ENCODE results near the gene RXFP4. TPM values are rescaled to one million over a fixed set of nuclear protein-coding genes. Genes with fewer than 3 reads are reported as not detected.

Gene RXFP4
- total RNA-seq, 1 donor from 2014 or later, result not detected

DNA sequence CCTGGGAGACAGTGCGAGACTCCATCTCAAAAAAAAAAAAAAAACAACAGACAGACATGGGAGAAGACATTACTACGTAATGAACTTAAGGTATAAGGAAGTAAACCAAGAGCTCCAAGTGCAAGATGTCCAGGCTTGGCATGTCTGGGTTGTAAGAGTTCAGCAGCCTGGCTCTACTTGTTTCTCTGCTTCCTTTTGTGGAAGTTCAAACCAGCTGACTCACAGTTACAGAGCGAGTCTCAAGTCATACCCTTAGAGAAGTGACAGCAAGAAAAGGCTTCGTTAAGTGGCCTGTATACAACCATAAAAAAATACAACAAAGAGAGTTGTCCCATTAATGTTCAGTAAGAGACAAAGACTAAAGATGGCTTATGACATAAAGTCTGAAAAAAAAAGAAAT is 31.5 kb upstream of the RXFP4 start:
- no peaks in the 10 kb centered on the region for H3K27me3 Mint-ChIP-seq (ENCODE audit: unreplicated experiment)
- peak overlapping the region; percentile 38 for H3K27ac Mint-ChIP-seq (ENCODE audit: unreplicated experiment)
- no peak for DNase-seq (ENCODE audit: low spot score)
- H3K4me1 Mint-ChIP-seq (ENCODE audit: unreplicated experiment), result peaks cover 11% of the 10 kb centered on the region
- no peaks in the 10 kb centered on the region for H3K9me3 Mint-ChIP-seq (ENCODE audit: unreplicated experiment)
- peaks cover 21% of the 10 kb centered on the region for H3K36me3 Mint-ChIP-seq (ENCODE audit: low read depth, unreplicated experiment)
- no peak for TF ChIP-seq CTCF (IDR thresholded peaks at IDR 0.05; ENCODE audit: unreplicated experiment)
- H3K4me3 Mint-ChIP-seq (ENCODE audit: unreplicated experiment), result peak overlapping the region; percentile 99

DNA sequence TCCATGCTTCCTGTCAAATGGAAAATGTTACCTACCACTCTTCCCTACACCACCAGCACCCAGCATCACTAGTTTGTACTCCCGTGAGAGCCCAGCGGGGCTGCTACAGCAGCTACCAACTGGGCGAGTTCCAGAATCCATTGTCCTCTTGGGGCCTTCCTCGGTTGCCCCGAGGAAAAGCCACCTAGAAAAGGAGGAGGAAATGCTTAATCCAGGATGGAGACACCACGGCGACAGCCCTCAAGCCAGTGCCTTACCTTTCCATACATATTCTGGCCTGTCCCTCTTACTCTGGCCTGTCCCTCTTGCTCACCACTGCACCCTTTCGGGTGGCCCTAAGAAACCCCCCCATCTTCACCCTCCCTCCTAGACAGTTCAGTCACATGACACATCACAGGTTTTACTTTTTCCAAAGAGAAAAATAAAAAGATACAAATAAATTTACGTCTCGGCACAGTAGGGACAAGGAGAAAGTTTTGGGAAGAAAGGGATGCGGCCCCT is 30.8 kb upstream of the RXFP4 start:
- TF ChIP-seq CTCF (IDR thresholded peaks at IDR 0.05; ENCODE audit: unreplicated experiment), result no peak
- peak; percentile 6 for DNase-seq (ENCODE audit: low spot score)
- Mint-ChIP-seq H3K4me1 (ENCODE audit: unreplicated experiment) (peaks cover 11% of the 10 kb centered on the region), H3K4me3 (ENCODE audit: unreplicated experiment) (peak overlapping the region; percentile 99), H3K36me3 (ENCODE audit: low read depth, unreplicated experiment) (peaks cover 22% of the 10 kb centered on the region), H3K27me3 (ENCODE audit: unreplicated experiment) (no peaks in the 10 kb centered on the region), H3K27ac (ENCODE audit: unreplicated experiment) (peak overlapping the region; percentile 94), H3K9me3 (ENCODE audit: unreplicated experiment) (no peaks in the 10 kb centered on the region)

DNA sequence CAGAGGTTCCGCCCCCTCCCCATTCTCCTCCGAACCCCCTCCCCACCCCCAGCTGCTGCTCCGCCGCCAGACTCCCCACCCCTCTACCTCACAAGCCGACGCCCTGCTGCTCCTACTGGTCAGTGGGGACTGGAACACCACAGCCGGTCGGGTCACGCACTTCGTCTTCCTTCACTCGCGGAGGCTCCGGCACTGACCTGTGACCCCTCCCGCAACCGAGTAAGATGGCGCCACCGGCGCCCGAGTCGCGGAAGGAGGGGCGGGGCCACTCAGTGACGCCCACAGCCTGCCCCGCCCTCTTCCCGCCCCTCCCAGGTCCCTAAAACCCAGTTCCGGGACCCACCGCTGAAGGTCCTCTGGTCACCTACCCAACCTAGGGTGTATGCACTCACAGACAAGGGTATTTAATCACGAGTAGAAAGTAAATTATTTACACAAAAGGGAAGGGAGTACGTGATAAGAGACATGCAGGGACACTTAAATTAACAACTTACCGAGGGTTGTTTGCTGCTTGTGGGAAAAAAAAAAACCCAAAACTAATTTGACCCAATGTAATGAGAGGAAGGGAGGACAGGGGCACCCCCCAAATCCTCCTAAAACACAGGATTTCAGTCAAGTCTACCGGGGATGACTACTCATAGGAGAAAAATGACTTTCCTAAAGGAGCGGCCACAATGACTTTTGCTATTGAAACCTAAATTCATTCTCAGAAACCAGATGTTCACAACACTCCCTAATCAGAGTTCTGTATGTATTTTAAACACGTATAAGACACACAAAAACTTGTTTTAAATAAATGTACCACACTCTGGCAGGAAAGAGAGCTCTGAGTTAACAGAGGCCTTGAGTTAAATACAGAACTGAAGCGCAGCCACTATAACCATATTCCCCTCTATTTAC is 30.0 kb upstream of the RXFP4 start, which contains the start of gene RIT1:
RIT1 (minus strand) TSS at position 194 of the 900 bp plus-strand sequence. CDS start 588 bp downstream, outside the sequence.
- no peaks in the 10 kb centered on the region for H3K9me3 Mint-ChIP-seq (ENCODE audit: unreplicated experiment)
- TF ChIP-seq CTCF (IDR thresholded peaks at IDR 0.05; ENCODE audit: unreplicated experiment), result no peak
- H3K36me3 Mint-ChIP-seq (ENCODE audit: low read depth, unreplicated experiment), result peaks cover 27% of the 10 kb centered on the region

GRCh38 chr1:155912056-155912536 is 29.3 kb upstream of the RXFP4 start:
- peak overlapping the region; percentile 94 for H3K27ac Mint-ChIP-seq (ENCODE audit: unreplicated experiment)
- no peaks in the 10 kb centered on the region for H3K9me3 Mint-ChIP-seq (ENCODE audit: unreplicated experiment)
- peak overlapping the region; percentile 99 for H3K4me3 Mint-ChIP-seq (ENCODE audit: unreplicated experiment)
- no peak for TF ChIP-seq CTCF (IDR thresholded peaks at IDR 0.05; ENCODE audit: unreplicated experiment)
- no peak for DNase-seq (ENCODE audit: low spot score)
- H3K36me3 Mint-ChIP-seq (ENCODE audit: low read depth, unreplicated experiment), result peaks cover 34% of the 10 kb centered on the region
- no peaks in the 10 kb centered on the region for H3K27me3 Mint-ChIP-seq (ENCODE audit: unreplicated experiment)
- peaks cover 10% of the 10 kb centered on the region for H3K4me1 Mint-ChIP-seq (ENCODE audit: unreplicated experiment)

More for the DNA sequence above, 30.0 kb upstream of the RXFP4 start, which contains the start of gene RIT1:
- peak within 1 kb of the TSS; percentile 99 for H3K4me3 Mint-ChIP-seq (ENCODE audit: unreplicated experiment)
- no peaks in the 10 kb centered on the region for H3K27me3 Mint-ChIP-seq (ENCODE audit: unreplicated experiment)
- peak; percentile 84 for DNase-seq (ENCODE audit: low spot score)
- peaks cover 10% of the 10 kb centered on the region for H3K4me1 Mint-ChIP-seq (ENCODE audit: unreplicated experiment)
- H3K27ac Mint-ChIP-seq (ENCODE audit: unreplicated experiment), result peak within 1 kb of the TSS; percentile 94
